Karpas-422 (cell line): ENCODE results near the gene LARGE1. TPM values are rescaled to one million over a fixed set of nuclear protein-coding genes. Genes with fewer than 3 reads are reported as not detected.

Experiments used
- DNase-seq: peaks from one replicate; pipeline ENCODE4 v3.0.0-alpha.2; 2015
- H2AFZ ChIP-seq: fragments of 200-600 bp; sonication (generic); 2 replicates; pipeline ENCODE4 v1.6.1; 2014; ENCODE audit warnings: antibody characterized with exemption, low read length, mixed read lengths
- H3K27ac ChIP-seq: fragments of 200-600 bp; sonication (generic); 2 replicates; pipeline ENCODE4 v1.5.1; 2014; ENCODE audit warnings: mild to moderate bottlenecking, low read length, moderate library complexity
- H3K27me3 ChIP-seq: fragments of 200-600 bp; sonication (generic); 2 replicates; pipeline ENCODE4 v1.6.1; 2014; ENCODE audit warnings: low read length, mixed read lengths
- H3K36me3 ChIP-seq: fragments of 200-600 bp; sonication (generic); 2 replicates; pipeline ENCODE4 v1.6.1; 2014; ENCODE audit warnings: low read length, mixed read lengths; ENCODE audit not compliant: insufficient read depth
- H3K4me1 ChIP-seq: fragments of 200-600 bp; sonication (generic); 2 replicates; pipeline ENCODE4 v1.6.1; 2014; ENCODE audit warnings: mild to moderate bottlenecking, low read length, mixed read lengths
- H3K4me2 ChIP-seq: fragments of 200-600 bp; sonication (generic); 2 replicates; pipeline ENCODE4 v1.6.1; 2014; ENCODE audit warnings: low read length, low read depth, mild to moderate bottlenecking; ENCODE audit not compliant: poor library complexity, severe bottlenecking
- H3K4me3 ChIP-seq: fragments of 200-600 bp; sonication (generic); 2 replicates; pipeline ENCODE4 v1.5.1; 2014; ENCODE audit warnings: mild to moderate bottlenecking, antibody characterized with exemption, low read length, mixed read lengths
- H3K79me2 ChIP-seq: fragments of 200-600 bp; sonication (generic); 2 replicates; pipeline ENCODE4 v1.6.1; 2014; ENCODE audit warnings: mild to moderate bottlenecking, low read length, mixed read lengths
- H3K9ac ChIP-seq: fragments of 200-600 bp; sonication (generic); 2 replicates; pipeline ENCODE4 v1.6.0; 2014; ENCODE audit warnings: low read length
- H3K9me2 ChIP-seq: fragments of 200-600 bp; sonication (generic), shearing (Covaris generic); replicated peaks from 2 replicates; pipeline ENCODE4 v1.6.0; 2014; ENCODE audit warnings: mild to moderate bottlenecking, low read length, moderate library complexity; ENCODE audit not compliant: insufficient read depth
- H3K9me3 ChIP-seq: fragments of 300-700, 200-600 bp; sonication (generic); 2 replicates; pipeline ENCODE4 v1.6.1; 2014; ENCODE audit warnings: low read length, mixed read lengths
- H4K20me1 ChIP-seq: fragments of 200-600 bp; sonication (generic); 2 replicates; pipeline ENCODE4 v1.6.1; 2014; ENCODE audit warnings: mild to moderate bottlenecking, antibody characterized with exemption, low read length, low read depth; ENCODE audit not compliant: insufficient read depth
- total RNA-seq: library from RNA; depleted of rRNA; stranded (reverse); fragments of >200 nt; shearing (Covaris generic); gene quantifications from 2 replicates; pipeline ENCODE4 v1.2.3, GENCODE V29; 2014; ENCODE audit warnings: low replicate concordance

The LARGE1 gene
- total RNA-seq, 1 experiment from 2014 or later: 0.15 TPM

DNA sequence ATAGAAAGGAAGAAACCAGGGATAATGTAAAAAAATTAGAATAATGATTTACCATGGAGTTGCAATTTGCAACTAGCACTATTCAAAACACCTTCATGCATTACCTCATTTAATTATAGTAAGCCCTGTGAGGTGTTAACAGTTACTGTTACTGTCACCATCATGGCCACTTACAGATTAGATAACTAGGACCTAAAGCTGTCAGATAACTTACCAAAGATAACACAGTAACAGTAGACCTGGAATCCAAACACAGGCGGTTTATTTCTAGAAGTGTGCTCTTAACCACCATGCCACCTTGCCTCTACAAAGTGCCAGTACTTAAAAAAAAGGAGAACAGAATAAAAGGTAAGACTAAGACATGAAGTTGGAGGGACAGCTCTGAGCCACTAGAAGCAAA is 11.1 kb upstream of the LARGE1 start:
- no peak overlapping the region for H3K9ac ChIP-seq
- no peak overlapping the region for H2AFZ ChIP-seq
- no peaks in the 10 kb centered on the region for H3K9me2 ChIP-seq
- no peaks in the 10 kb centered on the region for H3K79me2 ChIP-seq
- no peaks in the 10 kb centered on the region for H4K20me1 ChIP-seq
- H3K36me3 ChIP-seq: no peaks in the 10 kb centered on the region
- H3K9me3 ChIP-seq: no peaks in the 10 kb centered on the region
- no peak overlapping the region for H3K4me3 ChIP-seq
- H3K27me3 ChIP-seq: no peaks in the 10 kb centered on the region
- peak; percentile 15 for DNase-seq
- H3K27ac ChIP-seq: no peak overlapping the region
- H3K4me1 ChIP-seq: no peaks in the 10 kb centered on the region
- H3K4me2 ChIP-seq: no peak overlapping the region

GRCh38 chr22:33927752-33928151 is 7.5 kb upstream of the LARGE1 start:
- Histone ChIP-seq H3K4me3 (no peak overlapping the region), H3K36me3 (no peaks in the 10 kb centered on the region), H4K20me1 (no peaks in the 10 kb centered on the region), H2AFZ (no peak overlapping the region), H3K4me1 (no peaks in the 10 kb centered on the region), H3K27ac (no peak overlapping the region), H3K27me3 (no peaks in the 10 kb centered on the region), H3K9ac (no peak overlapping the region), H3K9me3 (no peaks in the 10 kb centered on the region), H3K9me2 (no peaks in the 10 kb centered on the region), H3K79me2 (no peaks in the 10 kb centered on the region), H3K4me2 (no peak overlapping the region)
- no peak for DNase-seq

- Histone ChIP-seq H3K79me2 (no peaks in the 10 kb centered on the region), H3K36me3 (no peaks in the 10 kb centered on the region), H3K4me3 (no peak overlapping the region), H2AFZ (no peak overlapping the region), H3K9me2 (no peaks in the 10 kb centered on the region), H3K4me2 (no peak overlapping the region), H3K4me1 (peaks cover 3% of the 10 kb centered on the region; the same call in 1 of the 2 replicates), H3K27me3 (no peaks in the 10 kb centered on the region), H3K9me3 (no peaks in the 10 kb centered on the region), H4K20me1 (no peaks in the 10 kb centered on the region), H3K9ac (no peak overlapping the region), H3K27ac (no peak overlapping the region)
- DNase-seq: no peak
Measured at GRCh38 chr22:33925194-33925593, 4.9 kb upstream of the LARGE1 start.

GRCh38 chr22:33923660-33924246 is 3.5 kb upstream of the LARGE1 start:
- Histone ChIP-seq H3K79me2 (no peaks in the 10 kb centered on the region), H3K27me3 (no peaks in the 10 kb centered on the region), H3K27ac (no peak overlapping the region), H3K4me2 (no peak overlapping the region), H3K36me3 (no peaks in the 10 kb centered on the region), H3K4me1 (peaks cover 3% of the 10 kb centered on the region; the same call in 1 of the 2 replicates), H4K20me1 (no peaks in the 10 kb centered on the region), H3K9ac (no peak overlapping the region), H3K9me2 (no peaks in the 10 kb centered on the region), H2AFZ (no peak overlapping the region), H3K4me3 (no peak overlapping the region), H3K9me3 (no peaks in the 10 kb centered on the region)
- peak; percentile 90 for DNase-seq

GRCh38 chr22:33923033-33923432 is 2.8 kb upstream of the LARGE1 start:
- Histone ChIP-seq H3K36me3 (no peaks in the 10 kb centered on the region), H3K27ac (no peak overlapping the region), H3K9me2 (no peaks in the 10 kb centered on the region), H3K9ac (no peak overlapping the region), H3K27me3 (no peaks in the 10 kb centered on the region), H3K4me1 (peaks cover 3% of the 10 kb centered on the region; the same call in 1 of the 2 replicates), H3K4me2 (no peak overlapping the region), H3K9me3 (no peaks in the 10 kb centered on the region), H4K20me1 (no peaks in the 10 kb centered on the region), H2AFZ (no peak overlapping the region), H3K4me3 (no peak overlapping the region), H3K79me2 (no peaks in the 10 kb centered on the region)
- DNase-seq: no peak

- Histone ChIP-seq H3K79me2 (no peaks in the 10 kb centered on the region), H3K4me1 (peaks cover 3% of the 10 kb centered on the region; the same call in 1 of the 2 replicates), H3K4me2 (no peak overlapping the region), H3K9ac (no peak overlapping the region), H3K9me3 (no peaks in the 10 kb centered on the region), H3K36me3 (no peaks in the 10 kb centered on the region), H3K9me2 (no peaks in the 10 kb centered on the region), H3K4me3 (no peak overlapping the region), H3K27ac (no peak overlapping the region), H4K20me1 (no peaks in the 10 kb centered on the region), H3K27me3 (no peaks in the 10 kb centered on the region), H2AFZ (no peak overlapping the region)
- DNase-seq: no peak
Measured at GRCh38 chr22:33922349-33922681, 2.0 kb upstream of the LARGE1 start.

DNA sequence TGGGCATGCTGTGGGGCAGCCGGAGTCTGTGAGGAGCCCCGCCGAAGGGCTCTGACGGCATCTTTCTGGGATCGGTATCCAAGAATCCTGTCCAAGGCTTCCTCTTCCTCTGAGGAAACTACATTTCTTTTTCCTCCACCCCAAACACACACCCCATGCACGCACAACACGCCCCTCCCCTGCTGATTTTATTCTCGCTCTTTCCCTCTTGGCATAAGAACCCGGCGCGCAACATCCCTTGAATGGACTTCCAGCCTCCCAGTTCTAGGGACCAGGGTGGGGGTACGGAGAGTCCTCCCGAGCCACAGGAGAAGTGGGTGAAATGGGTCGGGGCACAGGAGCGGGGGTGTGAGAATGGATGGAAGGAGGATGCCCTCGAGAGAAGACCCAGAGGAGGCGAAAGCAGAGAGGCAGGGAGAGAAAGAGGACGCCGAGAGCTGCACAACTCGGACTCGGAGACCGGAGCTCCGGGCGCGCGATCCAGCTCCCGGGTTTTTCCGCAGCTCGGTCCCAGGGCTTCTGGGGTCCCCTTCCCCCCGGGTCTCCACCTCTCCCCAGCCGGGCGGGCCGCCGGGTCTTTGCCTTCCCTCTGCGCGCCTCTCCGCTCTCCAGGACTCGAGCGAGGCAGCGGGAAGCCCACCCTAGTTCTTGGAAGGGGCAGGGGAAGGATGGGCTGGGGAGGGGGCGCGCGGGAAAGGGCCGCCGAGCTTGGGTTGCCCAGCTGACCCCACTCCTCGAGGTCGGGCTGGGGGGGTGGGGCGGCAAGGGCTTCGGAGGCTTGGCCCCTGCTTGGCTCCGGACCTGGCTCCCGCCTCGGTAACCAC is 1.5 kb upstream of the LARGE1 start:
- peak overlapping the region; percentile 50; the same call in 1 of the 2 replicates for H2AFZ ChIP-seq
- no peaks in the 10 kb centered on the region for H4K20me1 ChIP-seq
- no peaks in the 10 kb centered on the region for H3K9me3 ChIP-seq
- H3K27me3 ChIP-seq: no peaks in the 10 kb centered on the region
- no peaks in the 10 kb centered on the region for H3K36me3 ChIP-seq
- H3K4me2 ChIP-seq: peak overlapping the region; percentile 58
- no peak overlapping the region for H3K9ac ChIP-seq
- H3K9me2 ChIP-seq: no peaks in the 10 kb centered on the region
- no peaks in the 10 kb centered on the region for H3K79me2 ChIP-seq
- H3K27ac ChIP-seq: no peak overlapping the region
- DNase-seq: no peak
- peaks cover 3% of the 10 kb centered on the region; the same call in 1 of the 2 replicates for H3K4me1 ChIP-seq
- peak overlapping the region; percentile 34; the same call in 1 of the 2 replicates for H3K4me3 ChIP-seq

DNA sequence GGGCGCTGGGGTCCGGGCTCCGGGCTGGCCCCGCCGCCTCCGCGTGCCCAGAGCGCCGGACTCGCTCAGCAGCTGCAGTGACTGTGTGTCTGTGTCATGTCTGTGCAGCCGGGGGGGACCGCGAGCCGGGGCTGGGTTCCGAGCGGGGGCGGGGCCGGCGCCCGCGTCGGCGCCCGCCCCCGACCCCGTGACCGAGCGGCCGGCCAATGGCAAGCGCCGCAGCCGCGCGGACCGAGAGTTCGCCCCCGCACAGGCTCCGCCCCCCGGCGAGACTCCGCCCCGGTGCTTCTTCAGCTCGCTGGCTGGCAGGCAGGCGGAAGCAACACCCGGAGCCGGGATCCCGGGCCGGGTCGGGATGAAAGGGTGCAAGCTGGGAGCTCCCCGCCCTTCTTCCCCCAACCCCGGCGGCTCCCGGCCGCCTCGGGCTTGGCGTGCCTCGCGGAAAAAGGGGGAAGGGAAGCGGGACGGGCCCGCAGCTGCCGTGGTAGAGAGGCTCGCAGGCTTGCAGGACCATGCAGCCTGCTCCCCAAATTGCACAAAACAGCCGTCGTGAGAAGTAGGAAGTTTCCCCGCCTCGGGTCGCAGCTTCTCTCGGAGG is 750 bp upstream of the LARGE1 start:
- H3K79me2 ChIP-seq: no peaks in the 10 kb centered on the region
- H3K36me3 ChIP-seq: no peaks in the 10 kb centered on the region
- peaks cover 3% of the 10 kb centered on the region; the same call in 1 of the 2 replicates for H3K4me1 ChIP-seq
- peak; percentile 93 for DNase-seq
- H3K9ac ChIP-seq: no peak overlapping the region
- H3K27ac ChIP-seq: no peak overlapping the region
- peak overlapping the region; percentile 34; the same call in 1 of the 2 replicates for H3K4me3 ChIP-seq
- H3K9me3 ChIP-seq: no peaks in the 10 kb centered on the region
- H4K20me1 ChIP-seq: no peaks in the 10 kb centered on the region
- H3K27me3 ChIP-seq: no peaks in the 10 kb centered on the region
- H3K4me2 ChIP-seq: peak overlapping the region; percentile 58
- H3K9me2 ChIP-seq: no peaks in the 10 kb centered on the region
- H2AFZ ChIP-seq: peak overlapping the region; percentile 50; the same call in 1 of the 2 replicates
